Prostate gland (tissue), 2 donors: ENCODE data around the gene FAM241A. TPM values are rescaled to one million over a fixed set of nuclear protein-coding genes. Genes with fewer than 3 reads are reported as not detected.
A peak's percentile ranks its signal among the peaks of the same experiment; 100 is the strongest.

Experiments used
- DNase-seq: peaks from one replicate; pipeline ENCODE4 v3.0.0-alpha.2; 2019; ENCODE audit warnings: low spot score
- H3K27ac ChIP-seq, 2 donors: fragments of 200-600 bp; sonication (generic); 2 replicates each; pipeline ENCODE4 v1.5.1; 2017 to 2019
- H3K27me3 ChIP-seq: fragments of 200-600 bp; sonication (generic); replicated peaks from 2 replicates; pipeline ENCODE4 v1.5.1; 2019; ENCODE audit not compliant: insufficient read depth
- H3K36me3 ChIP-seq, 2 donors: fragments of 200-600 bp; sonication (generic); 1 replicate in 1 of 2; 2 replicates in 1 of 2; pipeline versions ENCODE4 v1.5.1 to v1.8.1; 2017 to 2019
- H3K4me1 ChIP-seq: fragments of 200-600 bp; sonication (generic); replicated peaks from 2 replicates; pipeline ENCODE4 v1.5.1; 2019
- H3K4me3 ChIP-seq, 2 donors: fragments of 200-600 bp; sonication (generic); 2 replicates each; pipeline ENCODE4 v1.5.1; 2017 to 2019
- H3K9me3 ChIP-seq: fragments of 200-600 bp; sonication (generic); 2 replicates; pipeline ENCODE4 v1.5.1; 2017
- POLR2A ChIP-seq: fragments of 450-650 bp; IDR thresholded peaks from one replicate; pipeline ENCODE4 v1.6.1; 2016; ENCODE audit warnings: antibody characterized with exemption, mild to moderate bottlenecking
- POLR2AphosphoS5 ChIP-seq: sonication (generic); formaldehyde crosslinking; IDR thresholded peaks from one replicate; pipeline ENCODE4 v1.6.1; 2017; ENCODE audit warnings: antibody characterized with exemption
- WGBS: methylation state at CpG from one replicate; pipeline ENCODE4 v1.1.5; 2018; 5-methylcytosine and 5-hydroxymethylcytosine counted together
- intact Hi-C: fragments of 100-400 bp; cut with DNase I; formaldehyde crosslinking; loops from one replicate; pipeline ENCODE4 v1.14.2; 2022
- total RNA-seq, 2 donors: library from RNA; depleted of rRNA; stranded (reverse); fragments of >200 nt; gene quantifications; one replicate each; pipeline ENCODE4 v1.1.0, GENCODE V29; 2016
- TF ChIP-seq, protein P1 (sequence below), 4 experiments: fragments of 200-600 bp in 2 of 4; fragments of 450-650 bp in 2 of 4; sonication (generic) in 2 of 4; IDR thresholded peaks; 1 replicate in 3 of 4; 2 replicates in 1 of 4; pipeline ENCODE4 v1.5.1; 2016 to 2019; ENCODE audit warnings: antibody characterized with exemption in 4 of 4, mild to moderate bottlenecking in 2 of 4, moderate library complexity in 2 of 4

FAM241A gene
- 1 to 10 TPM; 3.6 to 3.7 TPM for total RNA-seq

GRCh38 chr4:112145326-112145789 is at the start of gene FAM241A:
Gene FAM241A (plus strand): TSS chr4:112145454. CDS start chr4:112145581, 127 bp downstream.
- peak within 1 kb of the TSS; percentile 82 to 91 for H3K27ac ChIP-seq
- WGBS = 1% methylated on average over 49 of the region's 70 CpGs
- TF ChIP-seq, protein P1, sequence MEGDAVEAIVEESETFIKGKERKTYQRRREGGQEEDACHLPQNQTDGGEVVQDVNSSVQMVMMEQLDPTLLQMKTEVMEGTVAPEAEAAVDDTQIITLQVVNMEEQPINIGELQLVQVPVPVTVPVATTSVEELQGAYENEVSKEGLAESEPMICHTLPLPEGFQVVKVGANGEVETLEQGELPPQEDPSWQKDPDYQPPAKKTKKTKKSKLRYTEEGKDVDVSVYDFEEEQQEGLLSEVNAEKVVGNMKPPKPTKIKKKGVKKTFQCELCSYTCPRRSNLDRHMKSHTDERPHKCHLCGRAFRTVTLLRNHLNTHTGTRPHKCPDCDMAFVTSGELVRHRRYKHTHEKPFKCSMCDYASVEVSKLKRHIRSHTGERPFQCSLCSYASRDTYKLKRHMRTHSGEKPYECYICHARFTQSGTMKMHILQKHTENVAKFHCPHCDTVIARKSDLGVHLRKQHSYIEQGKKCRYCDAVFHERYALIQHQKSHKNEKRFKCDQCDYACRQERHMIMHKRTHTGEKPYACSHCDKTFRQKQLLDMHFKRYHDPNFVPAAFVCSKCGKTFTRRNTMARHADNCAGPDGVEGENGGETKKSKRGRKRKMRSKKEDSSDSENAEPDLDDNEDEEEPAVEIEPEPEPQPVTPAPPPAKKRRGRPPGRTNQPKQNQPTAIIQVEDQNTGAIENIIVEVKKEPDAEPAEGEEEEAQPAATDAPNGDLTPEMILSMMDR (IDR thresholded peaks at IDR 0.05) = peak in 1 of 4 experiments; percentile 18
- peak; percentile 37 for TF ChIP-seq POLR2AphosphoS5
- peak; percentile 87 for TF ChIP-seq POLR2A
- no peaks in the 10 kb centered on the region for H3K36me3 ChIP-seq
- H3K9me3 ChIP-seq = no peaks in the 10 kb centered on the region
- peak; percentile 84 for DNase-seq
- H3K4me1 ChIP-seq = no peaks in the 10 kb centered on the region
- H3K4me3 ChIP-seq = peak within 1 kb of the TSS; percentile 79 to 85
- no peaks in the 10 kb centered on the region for H3K27me3 ChIP-seq
- intact Hi-C loops = loop anchor here (2.0 kb wide), 1 partner anchor 87 kb away; no protein-coding TSS in a partner anchor

GRCh38 chr4:112098841-112099530 is 46.3 kb upstream of the FAM241A start:
- 68% methylated on average over 4 of the region's 4 CpGs for WGBS
- H3K36me3 ChIP-seq = no peaks in the 10 kb centered on the region
- DNase-seq = no peak
- TF ChIP-seq POLR2A (no peak), POLR2AphosphoS5 (no peak)
- no peak overlapping the region for H3K27ac ChIP-seq
- no peaks in the 10 kb centered on the region for H3K4me1 ChIP-seq
- intact Hi-C loops = no loop called here
- H3K4me3 ChIP-seq = no peak overlapping the region
- H3K9me3 ChIP-seq = no peaks in the 10 kb centered on the region
- H3K27me3 ChIP-seq = no peaks in the 10 kb centered on the region

DNA sequence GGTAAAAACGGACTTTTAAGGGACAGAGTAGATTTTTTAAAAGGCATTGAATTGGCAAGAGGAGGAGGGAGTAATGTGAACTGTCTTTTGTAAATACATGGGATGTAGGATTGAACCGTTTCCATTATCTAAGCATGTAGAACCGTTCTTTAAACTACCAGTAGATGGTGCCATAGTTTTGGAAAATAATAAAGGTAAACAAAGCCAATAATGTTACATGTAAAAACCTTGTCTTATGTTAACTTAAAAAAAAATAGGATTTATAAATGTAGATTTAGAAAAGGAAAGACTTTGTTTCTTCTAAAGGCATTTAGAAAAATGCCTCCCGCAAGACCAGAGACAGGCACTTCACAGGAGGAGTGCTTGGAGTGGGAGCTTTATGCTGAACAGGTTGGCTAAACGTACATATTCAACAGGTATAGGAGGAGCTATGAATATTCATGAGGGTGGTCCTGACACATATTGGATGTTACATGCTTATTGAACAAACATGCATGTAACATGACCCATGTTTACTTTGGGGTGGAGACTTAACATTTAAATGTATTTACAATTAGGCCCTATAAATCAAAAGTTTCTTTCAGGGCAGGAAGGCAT is 45.5 kb upstream of the FAM241A start:
- Histone ChIP-seq H3K9me3 (no peaks in the 10 kb centered on the region), H3K4me1 (no peaks in the 10 kb centered on the region), H3K27me3 (no peaks in the 10 kb centered on the region), H3K27ac (no peak overlapping the region), H3K36me3 (no peaks in the 10 kb centered on the region), H3K4me3 (no peak overlapping the region)
- WGBS = 12% methylated on average over 5 of the region's 5 CpGs
- TF ChIP-seq POLR2AphosphoS5 (peak; percentile 33), POLR2A (no peak)
- TF ChIP-seq, protein P1 (IDR thresholded peaks at IDR 0.05) = peak in 3 of 4 experiments; percentile 65 to 84 (median 76)
- no peak for DNase-seq
- intact Hi-C loops = loop anchor here (2.0 kb wide), 1 partner anchor 133 kb away; no protein-coding TSS in a partner anchor

GRCh38 chr4:112102875-112103370 is 42.3 kb upstream of the FAM241A start:
- no peak for DNase-seq
- no peaks in the 10 kb centered on the region for H3K27me3 ChIP-seq
- H3K4me1 ChIP-seq = no peaks in the 10 kb centered on the region
- intact Hi-C loops = no loop called here
- H3K9me3 ChIP-seq = no peaks in the 10 kb centered on the region
- WGBS = 75% methylated on average over 6 of the region's 6 CpGs
- no peak overlapping the region for H3K27ac ChIP-seq
- no peaks in the 10 kb centered on the region for H3K36me3 ChIP-seq
- TF ChIP-seq POLR2A (no peak), POLR2AphosphoS5 (no peak)
- TF ChIP-seq, protein P1 (IDR thresholded peaks at IDR 0.05) = no peak
- H3K4me3 ChIP-seq = no peak overlapping the region

DNA sequence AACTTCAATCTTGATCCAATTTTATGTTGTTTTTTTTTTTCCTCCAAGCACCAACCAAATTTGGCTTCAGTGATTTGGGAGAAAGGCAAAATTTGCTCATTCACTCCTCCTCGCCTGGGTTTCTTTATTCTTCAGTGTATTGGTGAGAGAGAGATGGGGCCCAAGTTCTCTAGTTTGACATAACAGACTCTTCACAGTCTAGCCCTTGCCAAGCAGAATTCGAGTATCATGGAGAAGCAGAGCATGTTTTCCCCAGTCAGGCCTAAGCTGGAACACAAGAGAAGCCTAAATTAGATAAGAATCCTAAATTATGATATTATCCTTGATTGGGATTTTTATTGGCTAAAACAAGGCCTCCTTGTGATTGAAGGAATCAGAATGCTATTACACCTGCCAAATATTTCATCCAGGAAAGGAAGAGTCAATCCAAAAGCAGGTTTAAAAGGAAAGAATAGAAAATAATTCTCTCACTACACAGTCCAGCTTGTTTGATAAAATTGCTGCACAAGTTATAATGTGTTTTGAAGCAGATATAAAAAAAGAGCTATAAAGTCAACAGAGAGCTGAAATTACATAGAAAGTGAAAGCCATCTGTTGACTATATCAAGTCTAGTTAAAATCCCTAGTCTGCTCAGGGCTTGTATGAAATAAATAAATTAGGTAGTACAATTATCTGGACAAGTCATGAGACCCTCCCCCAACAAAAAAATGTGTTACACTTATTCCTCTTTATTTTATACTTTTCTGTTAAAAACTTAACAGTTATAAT is 39.9 kb upstream of the FAM241A start:
- WGBS = 67% methylated on average over 2 of the region's 2 CpGs
- DNase-seq = no peak
- Histone ChIP-seq H3K9me3 (no peaks in the 10 kb centered on the region), H3K27me3 (no peaks in the 10 kb centered on the region), H3K27ac (no peak overlapping the region), H3K36me3 (no peaks in the 10 kb centered on the region), H3K4me3 (no peak overlapping the region), H3K4me1 (peaks cover 6% of the 10 kb centered on the region)
- intact Hi-C loops = no loop called here
- TF ChIP-seq POLR2A (no peak), POLR2AphosphoS5 (no peak)
- TF ChIP-seq, protein P1 (IDR thresholded peaks at IDR 0.05) = no peak
